Keratinocyte (primary cell): Measurements from ENCODE around the gene WNK2.

Experiments
- CTCF ChIP-seq, 3 experiments: IDR thresholded peaks in 1 of 3; conservative IDR thresholded peaks in 1 of 3; optimal IDR thresholded peaks in 1 of 3; 2 replicates in 2 of 3; 3 replicates in 1 of 3; pipeline versions ENCODE3 to v1.5.1; 2011; ENCODE audit warnings: low read length in 3 of 3, mild to moderate bottlenecking in 3 of 3, moderate library complexity in 2 of 3, control low read depth in 1 of 3, inconsistent platforms in 1 of 3; ENCODE audit not compliant: insufficient read depth in 2 of 3; ENCODE audit errors: extremely low read depth in 1 of 3
- EZH2 ChIP-seq: IDR thresholded peaks from one replicate; pipeline ENCODE4 v1.6.1; 2012; ENCODE audit warnings: inconsistent platforms, mild to moderate bottlenecking, low read length, moderate library complexity

DNA sequence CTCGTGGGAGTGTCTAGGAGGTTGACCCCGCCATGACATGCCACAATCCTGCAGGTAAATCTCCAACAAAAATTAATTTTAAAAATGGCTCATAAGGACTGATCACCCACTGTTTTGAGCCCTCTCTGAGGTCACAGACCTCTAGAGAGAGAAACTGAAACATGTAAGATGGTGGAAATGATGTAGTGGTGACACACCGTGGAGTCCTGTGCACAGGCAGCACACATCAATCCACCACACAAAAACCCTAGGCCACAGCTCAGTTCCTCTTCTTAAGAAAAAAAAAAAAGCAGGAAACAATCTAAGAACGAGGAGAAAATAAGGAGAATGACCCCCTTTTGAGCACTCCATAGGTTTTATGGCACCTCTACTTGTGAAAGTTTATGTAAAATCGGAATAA, 173.7 kb downstream of the WNK2 start:
- TF ChIP-seq CTCF (optimal IDR thresholded peaks at IDR 0.05 in 1 of 3, IDR thresholded peaks at IDR 0.05 in 1 of 3, conservative IDR thresholded peaks at IDR 0.05 in 1 of 3; ENCODE audit: extremely low read depth in 1 of 3, insufficient read depth in 2 of 3, low read length in 3 of 3) (no peak), EZH2 (no peak)
